GM12865 (cell line): Measurements from ENCODE around the gene ADARB2.

Source experiments
- DNase-seq: peaks from one replicate; pipeline ENCODE4 v3.0.0; 2010; ENCODE audit warnings: low read depth
- H3K4me3 ChIP-seq: 2 replicates; pipeline ENCODE4 v1.5.1; 2011; ENCODE audit warnings: mild to moderate bottlenecking, low read depth, low read length, control low read depth
- CTCF ChIP-seq: IDR thresholded peaks from 2 replicates; pipeline ENCODE4 v1.5.1; 2011; ENCODE audit warnings: low read length, control low read depth, low read depth, inconsistent platforms; ENCODE audit not compliant: insufficient read depth; ENCODE audit errors: missing control alignments

Gene ADARB2

DNA sequence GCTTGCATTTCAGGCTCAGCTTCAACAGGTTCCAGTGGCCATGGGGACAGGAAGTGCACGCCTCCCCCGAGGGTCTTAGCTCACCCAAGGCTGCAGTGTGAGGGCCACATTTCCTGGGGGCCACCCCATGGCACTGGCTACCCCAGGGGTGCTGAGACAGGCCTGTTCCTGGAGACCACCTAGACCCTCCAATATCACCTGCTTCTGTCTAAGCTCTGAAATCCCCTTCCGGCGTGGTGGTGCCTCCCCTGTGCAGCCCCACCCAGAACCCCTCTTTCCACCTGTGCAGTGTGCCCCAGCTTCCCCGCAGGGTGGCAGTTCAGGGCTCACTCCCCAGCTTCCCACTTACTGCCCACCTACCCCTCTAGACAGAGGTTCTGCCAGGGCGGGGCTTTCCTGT lies 83.1 kb downstream of the ADARB2 start:
- no peak for TF ChIP-seq CTCF
- H3K4me3 ChIP-seq: no peak overlapping the region
- no peak for DNase-seq

- H3K4me3 ChIP-seq: no peak overlapping the region
- DNase-seq: no peak
- TF ChIP-seq CTCF: no peak
These were observed 84.0 kb downstream of the ADARB2 start for GRCh38 chr10:1653321-1653720.

- no peak for TF ChIP-seq CTCF
- no peak overlapping the region for H3K4me3 ChIP-seq
- DNase-seq: no peak
These were observed 85.2 kb downstream of the ADARB2 start for GRCh38 chr10:1652151-1652550.

- no peak overlapping the region for H3K4me3 ChIP-seq
- no peak for TF ChIP-seq CTCF
- no peak for DNase-seq
These were observed 85.9 kb downstream of the ADARB2 start for GRCh38 chr10:1651270-1651966.

- no peak overlapping the region for H3K4me3 ChIP-seq
- no peak for DNase-seq
- no peak for TF ChIP-seq CTCF
These were observed 86.6 kb downstream of the ADARB2 start for GRCh38 chr10:1650542-1651269.

DNA sequence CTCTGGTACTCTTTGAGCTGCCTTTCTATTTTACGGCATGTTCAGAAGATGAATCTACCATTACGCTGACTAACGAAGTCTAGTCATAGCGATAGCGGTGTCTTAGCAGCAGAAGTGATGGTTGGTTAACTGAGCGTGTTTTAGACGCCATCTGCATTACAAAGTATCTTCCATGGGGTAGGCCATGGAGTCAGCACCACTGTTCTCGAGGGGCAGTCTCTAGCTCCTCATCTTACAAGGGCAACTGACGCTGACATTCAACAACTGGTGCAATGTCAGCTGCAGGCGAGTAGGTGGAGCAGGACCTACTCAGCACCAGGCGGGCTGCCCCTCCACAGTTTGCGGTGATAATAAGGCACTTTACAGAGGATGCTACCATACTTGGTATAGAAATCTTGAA lies 88.7 kb downstream of the ADARB2 start:
- H3K4me3 ChIP-seq: no peak overlapping the region
- DNase-seq: peak; percentile 74
- no peak for TF ChIP-seq CTCF
